Endothelial cell of umbilical vein (primary cell): Measurements from ENCODE around the gene DECR2.

Experiments used
- CTCF ChIP-seq, 2 donors: IDR thresholded peaks; 1 replicate in 1 of 2; 2 replicates in 1 of 2; pipeline ENCODE4 v1.5.1; 2011; ENCODE audit warnings: low read length in 2 of 2, mild to moderate bottlenecking in 2 of 2, moderate library complexity in 2 of 2, control low read depth in 1 of 2, inconsistent platforms in 1 of 2, low read depth in 1 of 2; ENCODE audit not compliant: insufficient read depth in 1 of 2; ENCODE audit errors: extremely low read depth in 1 of 2
- FOS ChIP-seq: IDR thresholded peaks from 2 replicates; pipeline ENCODE4 v1.6.1; 2011; ENCODE audit warnings: mild to moderate bottlenecking, low read length, moderate library complexity, borderline replicate concordance; ENCODE audit not compliant: insufficient read depth
- GATA2 ChIP-seq: IDR thresholded peaks from 2 replicates; pipeline ENCODE4 v1.7.0; 2011; ENCODE audit warnings: low read depth, mild to moderate bottlenecking, moderate library complexity, mixed read lengths, low read length; ENCODE audit not compliant: insufficient read length, insufficient read depth
- JUN ChIP-seq: IDR thresholded peaks from 2 replicates; pipeline ENCODE4 v1.6.1; 2011; ENCODE audit warnings: borderline replicate concordance, low read depth; ENCODE audit not compliant: insufficient read length, insufficient read depth
- MYC ChIP-seq: IDR thresholded peaks from one replicate; pipeline ENCODE4 v1.6.1; 2011; ENCODE audit warnings: mild to moderate bottlenecking, low read depth, low read length
- POLR2A ChIP-seq: IDR thresholded peaks from 2 replicates; pipeline ENCODE4 v1.6.1; 2012; ENCODE audit warnings: low read depth, mild to moderate bottlenecking, control low read depth, low read length
- POLR2AphosphoS5 ChIP-seq: IDR thresholded peaks from 2 replicates; pipeline ENCODE4 v1.6.1; 2012; ENCODE audit warnings: low read depth, mild to moderate bottlenecking, control low read depth, low read length, moderate library complexity; ENCODE audit not compliant: insufficient read depth

- TF ChIP-seq CTCF (IDR thresholded peaks at IDR 0.05; ENCODE audit: extremely low read depth in 1 of 2, insufficient read depth in 1 of 2, low read depth in 1 of 2, low read length in 2 of 2) (no peak), GATA2 (no peak), MYC (no peak), JUN (no peak), POLR2A (no peak), FOS (no peak), POLR2AphosphoS5 (no peak)
These were observed 30.6 kb upstream of the DECR2 start for GRCh38 chr16:370979-371514.
